HG03103 (cell line): ENCODE measurements around the gene KANTR.

ENCODE experiments used
- ATAC-seq: cut with Tn5 transposase; IDR thresholded peaks from one replicate; pipeline ENCODE4 v1.9.1; 2021; ENCODE audit warnings: low read depth; ENCODE audit not compliant: unreplicated experiment

KANTR gene

GRCh38 chrX:53080628-53081580 is 13.0 kb upstream of the KANTR start:
- no peak for ATAC-seq

GRCh38 chrX:53081925-53082772 is 11.8 kb upstream of the KANTR start, which contains the start of gene TSPYL2:
Gene TSPYL2, plus strand, starts transcription at chrX:53082367. Its CDS starts 132 bp downstream, at chrX:53082499.
- peak; percentile 94 for ATAC-seq

- ATAC-seq = no peak
Observed at GRCh38 chrX:53082773-53083616, 10.9 kb upstream of the KANTR start.

- no peak for ATAC-seq
Observed at GRCh38 chrX:53084043-53084570, 9.8 kb upstream of the KANTR start.

GRCh38 chrX:53084863-53085262 is 9.1 kb upstream of the KANTR start:
- no peak for ATAC-seq

GRCh38 chrX:53085661-53086229 is 8.2 kb upstream of the KANTR start:
- ATAC-seq = no peak

- ATAC-seq = no peak
Observed at GRCh38 chrX:53086464-53086863, 7.5 kb upstream of the KANTR start.

GRCh38 chrX:53087388-53087831 is 6.5 kb upstream of the KANTR start:
- ATAC-seq = no peak

GRCh38 chrX:53088136-53088974 is 5.6 kb upstream of the KANTR start:
- no peak for ATAC-seq

- no peak for ATAC-seq
Observed at GRCh38 chrX:53089224-53089842, 4.6 kb upstream of the KANTR start.

GRCh38 chrX:53089925-53090324 is 4.0 kb upstream of the KANTR start:
- no peak for ATAC-seq

GRCh38 chrX:53091354-53091753 is 2.6 kb upstream of the KANTR start:
- no peak for ATAC-seq

- no peak for ATAC-seq
Observed at GRCh38 chrX:53093177-53093655, 726 bp upstream of the KANTR start.

- ATAC-seq = no peak
Observed at GRCh38 chrX:53094582-53094905, 602 bp downstream of the KANTR start.

GRCh38 chrX:53095796-53096195 is 1.9 kb downstream of the KANTR start:
- ATAC-seq = no peak

GRCh38 chrX:53114864-53115549 is 21.1 kb downstream of the KANTR start:
- no peak for ATAC-seq

GRCh38 chrX:53115550-53115874 is 21.6 kb downstream of the KANTR start:
- no peak for ATAC-seq

GRCh38 chrX:53116101-53116500 is 22.2 kb downstream of the KANTR start:
- no peak for ATAC-seq
